WERI-Rb-1 (cell line): ENCODE data around the gene TEX12.

Experiments
- DNase-seq: peaks from one replicate; pipeline ENCODE4 v3.0.0-alpha.2; 2020
- H3K27ac ChIP-seq: fragments of 250-450 bp; sonication (Bioruptor Pico); 2 replicates; pipeline ENCODE4 v1.5.1; 2020; ENCODE audit warnings: mild to moderate bottlenecking, moderate library complexity
- H3K27me3 ChIP-seq: fragments of 250-450 bp; sonication (Bioruptor Pico); 2 replicates; pipeline ENCODE4 v1.5.1; 2021; ENCODE audit warnings: mild to moderate bottlenecking, low read depth, moderate library complexity; ENCODE audit not compliant: insufficient read depth, severe bottlenecking
- H3K36me3 ChIP-seq: fragments of 250-450 bp; sonication (Bioruptor Pico); 2 replicates; pipeline ENCODE4 v1.5.1; 2020; ENCODE audit warnings: mild to moderate bottlenecking, moderate library complexity
- H3K4me3 ChIP-seq: 2 replicates; pipeline ENCODE4 v1.5.1; 2011; ENCODE audit warnings: low read depth, mild to moderate bottlenecking, control low read depth, low read length
- H3K9me3 ChIP-seq: fragments of 250-450 bp; sonication (Bioruptor Pico); 2 replicates; pipeline ENCODE4 v1.5.1; 2021; ENCODE audit warnings: mild to moderate bottlenecking, moderate library complexity; ENCODE audit not compliant: severe bottlenecking
- CTCF ChIP-seq: IDR thresholded peaks from 2 replicates; pipeline ENCODE4 v1.5.1; 2011; ENCODE audit warnings: low read depth, mild to moderate bottlenecking, control low read depth, inconsistent platforms, low read length

Gene TEX12

DNA sequence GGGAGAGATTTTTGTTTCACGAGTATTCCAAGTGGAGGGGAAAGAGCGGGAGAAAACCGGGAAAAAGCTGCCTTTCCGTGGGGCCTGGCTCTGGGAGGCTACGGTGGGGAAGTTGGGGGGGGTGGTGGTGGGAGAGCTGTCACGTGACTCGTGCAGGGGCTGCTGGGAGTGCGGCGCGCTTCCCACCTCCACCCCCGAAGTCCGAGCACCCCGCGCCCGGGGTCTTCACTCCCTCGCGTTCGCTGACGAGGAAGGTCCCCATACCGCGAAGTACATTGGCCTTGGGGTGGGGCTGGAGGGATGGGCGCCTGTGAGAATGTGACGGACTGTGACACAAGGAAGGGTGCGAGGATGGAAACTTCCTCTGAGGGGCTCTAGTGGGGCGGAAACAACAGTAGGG is at the start of gene TEX12:
TEX12 (plus strand) TSS at position 228 of the 400 bp plus-strand sequence. CDS start 1,897 bp downstream, outside the sequence.
- H3K27ac ChIP-seq: no peak within 1 kb of the TSS
- H3K4me3 ChIP-seq: no peak within 1 kb of the TSS
- no peaks in the 10 kb centered on the region for H3K27me3 ChIP-seq
- DNase-seq: no peak
- TF ChIP-seq CTCF: no peak
- no peaks in the 10 kb centered on the region for H3K9me3 ChIP-seq
- H3K36me3 ChIP-seq: no peaks in the 10 kb centered on the region

GRCh38 chr11:112118176-112118575 is 49.0 kb upstream of the TEX12 start:
- Histone ChIP-seq H3K9me3 (no peaks in the 10 kb centered on the region), H3K4me3 (no peak overlapping the region), H3K27ac (no peak overlapping the region), H3K36me3 (no peaks in the 10 kb centered on the region), H3K27me3 (no peaks in the 10 kb centered on the region)
- no peak for TF ChIP-seq CTCF
- DNase-seq: no peak

DNA sequence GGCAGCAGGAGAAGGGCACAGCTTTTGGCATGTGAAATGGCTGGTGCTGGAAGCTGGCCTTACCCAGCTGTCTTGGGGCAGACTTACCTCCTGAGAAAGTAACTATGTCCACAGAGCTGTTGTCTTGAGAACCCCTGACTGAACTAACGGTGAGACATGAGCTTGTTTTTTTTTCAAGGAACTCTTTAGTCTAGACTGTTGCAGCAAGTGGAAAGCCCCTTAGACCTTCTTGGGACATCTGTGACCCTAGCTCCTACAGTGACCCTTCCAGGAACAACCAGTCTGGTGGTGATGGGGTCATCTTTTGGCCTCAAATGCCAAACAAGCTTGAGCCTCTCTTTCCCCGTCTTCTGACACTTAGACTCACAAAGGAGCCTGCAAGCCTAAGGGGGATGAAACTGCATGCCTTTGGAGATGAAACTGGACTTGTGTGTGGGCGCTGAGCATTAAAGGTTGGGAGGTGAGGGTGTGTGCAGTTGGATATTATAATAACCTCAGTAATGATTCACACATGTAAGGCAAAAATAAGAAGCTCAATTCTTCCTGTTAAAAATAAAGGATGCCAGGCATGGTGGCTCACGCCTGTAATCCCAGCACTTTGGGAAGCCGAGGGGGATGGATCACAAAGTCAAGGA is 45.1 kb upstream of the TEX12 start:
- TF ChIP-seq CTCF: no peak
- H3K27me3 ChIP-seq: no peaks in the 10 kb centered on the region
- no peaks in the 10 kb centered on the region for H3K9me3 ChIP-seq
- DNase-seq: no peak
- no peak overlapping the region for H3K27ac ChIP-seq
- no peak overlapping the region for H3K4me3 ChIP-seq
- no peaks in the 10 kb centered on the region for H3K36me3 ChIP-seq

DNA sequence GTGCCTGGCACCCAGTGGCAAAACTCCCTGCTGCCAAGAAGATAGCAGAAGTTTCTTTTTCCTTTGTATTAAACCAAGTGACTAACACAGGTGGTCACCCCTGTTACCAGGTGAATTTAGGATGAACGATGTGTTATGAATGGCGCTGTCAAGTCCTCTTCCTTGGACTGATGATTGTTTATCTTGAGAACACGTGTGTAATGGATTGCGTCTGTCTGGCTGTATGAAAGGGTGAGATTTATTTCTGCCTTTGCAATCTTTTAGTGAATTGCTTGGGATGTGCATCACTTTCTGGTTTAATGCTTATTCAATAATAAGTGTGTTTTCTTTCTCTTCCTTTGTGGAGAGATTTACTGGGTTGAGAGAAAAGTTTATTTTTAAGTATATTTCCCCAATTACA is 44.0 kb upstream of the TEX12 start:
- Histone ChIP-seq H3K4me3 (no peak overlapping the region), H3K27me3 (no peaks in the 10 kb centered on the region), H3K27ac (no peak overlapping the region), H3K36me3 (no peaks in the 10 kb centered on the region), H3K9me3 (no peaks in the 10 kb centered on the region)
- no peak for DNase-seq
- TF ChIP-seq CTCF: no peak

DNA sequence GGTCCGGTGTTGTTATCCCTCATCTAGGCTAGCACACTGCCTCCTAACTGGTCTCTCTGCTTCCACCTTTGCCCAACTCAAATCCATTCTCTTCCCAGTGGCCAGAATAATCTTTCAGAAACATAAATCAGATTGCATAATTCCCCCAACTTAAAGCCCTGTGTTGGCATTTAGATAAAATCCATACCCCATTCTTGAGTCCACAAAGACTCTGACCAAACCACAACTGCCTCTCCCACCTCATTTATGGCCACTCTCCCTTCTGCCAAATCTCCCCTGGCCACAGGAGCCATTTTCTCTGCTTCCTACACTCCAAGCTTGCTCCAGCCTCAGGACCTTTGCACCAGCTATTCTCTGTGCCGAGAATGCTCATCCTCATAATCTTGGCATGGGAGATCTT is 40.1 kb upstream of the TEX12 start:
- no peak for TF ChIP-seq CTCF
- no peak for DNase-seq
- Histone ChIP-seq H3K27me3 (no peaks in the 10 kb centered on the region), H3K9me3 (no peaks in the 10 kb centered on the region), H3K4me3 (no peak overlapping the region), H3K36me3 (no peaks in the 10 kb centered on the region), H3K27ac (no peak overlapping the region)

DNA sequence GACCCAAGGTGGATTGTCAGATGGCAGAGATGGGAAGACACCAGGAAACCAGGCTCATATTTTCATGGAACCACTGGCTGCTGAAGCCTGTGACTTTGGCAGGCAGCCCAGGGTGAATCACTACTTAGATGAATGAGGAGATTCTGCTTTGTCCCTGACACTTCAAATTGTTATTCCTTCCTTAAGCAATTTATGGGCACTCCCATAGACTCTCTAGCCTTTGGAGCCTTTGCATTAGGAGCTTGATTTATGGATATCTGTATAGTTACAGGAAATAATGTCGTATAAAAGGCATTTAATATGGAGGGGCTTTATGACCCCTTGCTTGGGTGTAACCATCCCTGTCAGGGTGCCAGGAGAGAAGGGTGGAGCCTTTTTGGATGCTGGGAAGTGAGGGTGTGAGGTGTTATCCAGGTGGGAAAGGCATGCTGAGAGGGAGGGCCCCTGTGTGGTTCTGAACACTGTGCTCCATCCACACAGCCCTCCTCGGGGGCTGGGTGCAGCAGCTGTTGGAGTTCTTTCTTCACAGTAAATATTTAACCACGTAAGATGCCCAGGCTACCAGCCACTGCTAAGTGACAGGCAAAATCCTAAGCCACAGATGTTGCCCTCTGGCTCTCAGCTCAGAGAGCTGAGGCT is 38.6 kb upstream of the TEX12 start:
- no peak for DNase-seq
- no peak for TF ChIP-seq CTCF
- Histone ChIP-seq H3K36me3 (no peaks in the 10 kb centered on the region), H3K9me3 (no peaks in the 10 kb centered on the region), H3K27ac (no peak overlapping the region), H3K4me3 (no peak overlapping the region), H3K27me3 (no peaks in the 10 kb centered on the region)
